Occipital lobe (tissue), 2 donors: ENCODE measurements around the gene PTPRZ1. TPM values are rescaled to one million over a fixed set of nuclear protein-coding genes. Genes with fewer than 3 reads are reported as not detected.

Source experiments
- DNase-seq: peaks from one replicate; lab custom pipeline; 2025; lab: John Stamatoyannopoulos, UW
- total RNA-seq: library from RNA; depleted of rRNA; stranded (reverse); fragments of >200 nt; gene quantifications from one replicate; pipeline ENCODE4 v1.2.3, GENCODE V29; 2014

The PTPRZ1 gene
- total RNA-seq, 1 donor from 2014 or later, result 250 TPM

GRCh38 chr7:121953164-121953563 lies 80.2 kb downstream of the PTPRZ1 start:
- DNase-seq, result no peak

GRCh38 chr7:121953601-121954000 lies 80.6 kb downstream of the PTPRZ1 start:
- no peak for DNase-seq

GRCh38 chr7:121954803-121955202 lies 81.8 kb downstream of the PTPRZ1 start:
- DNase-seq, result no peak

GRCh38 chr7:121957626-121958025 lies 84.7 kb downstream of the PTPRZ1 start:
- no peak for DNase-seq

GRCh38 chr7:121960678-121961077 lies 87.7 kb downstream of the PTPRZ1 start:
- no peak for DNase-seq

- no peak for DNase-seq
These were observed 88.3 kb downstream of the PTPRZ1 start for GRCh38 chr7:121961089-121961867.

- no peak for DNase-seq
These were observed 93.4 kb downstream of the PTPRZ1 start for GRCh38 chr7:121966276-121966934.

GRCh38 chr7:121966935-121967332 lies 94.0 kb downstream of the PTPRZ1 start:
- DNase-seq, result no peak

GRCh38 chr7:121985476-121986030 lies 112.6 kb downstream of the PTPRZ1 start:
- no peak for DNase-seq

GRCh38 chr7:121992068-121992467 lies 119.1 kb downstream of the PTPRZ1 start:
- no peak for DNase-seq

- peak; percentile 35 for DNase-seq
These were observed 121.9 kb downstream of the PTPRZ1 start for GRCh38 chr7:121994625-121995410.

GRCh38 chr7:122006687-122007086 lies 133.7 kb downstream of the PTPRZ1 start:
- DNase-seq, result no peak

GRCh38 chr7:122010116-122010515 lies 137.2 kb downstream of the PTPRZ1 start:
- DNase-seq, result no peak

- DNase-seq, result no peak
These were observed 140.1 kb downstream of the PTPRZ1 start for GRCh38 chr7:122013065-122013464.

- DNase-seq, result no peak
These were observed 140.7 kb downstream of the PTPRZ1 start for GRCh38 chr7:122013630-122014029.

- no peak for DNase-seq
These were observed 141.7 kb downstream of the PTPRZ1 start for GRCh38 chr7:122014697-122015096.

- DNase-seq, result no peak
These were observed 145.1 kb downstream of the PTPRZ1 start for GRCh38 chr7:122018032-122018431.

- DNase-seq, result no peak
These were observed 154.1 kb downstream of the PTPRZ1 start for GRCh38 chr7:122027058-122027457.

GRCh38 chr7:122033641-122034040 lies 160.7 kb downstream of the PTPRZ1 start:
- no peak for DNase-seq

GRCh38 chr7:122035876-122036275 lies 162.9 kb downstream of the PTPRZ1 start:
- no peak for DNase-seq

GRCh38 chr7:122038134-122038533 lies 165.2 kb downstream of the PTPRZ1 start:
- no peak for DNase-seq

- no peak for DNase-seq
These were observed 165.9 kb downstream of the PTPRZ1 start for GRCh38 chr7:122038904-122039303.
